Measurements from ENCODE around the gene AGO1. TPM values are rescaled to one million over a fixed set of nuclear protein-coding genes. Genes with fewer than 3 reads are reported as not detected.

The AGO1 gene
- 10 to 100 TPM; 24.3 to 29.7 TPM for total RNA-seq
- polyA plus RNA-seq (ENCODE audit: insufficient read length in 6 of 6) = 10 to 100 TPM; 20.8 to 24.2 (median 21.8) TPM
- long read RNA-seq, donor 1, full-length matches to known transcripts = 3 of 3 reads
- long read RNA-seq, donor 1, partial matches to known transcripts = 0 of 3 reads
- long read RNA-seq, donor 1, other reads (novel, unspliced or antisense) = 0 of 3 reads
- long read RNA-seq, donor 2, partial matches to known transcripts = 14 of 14 reads
- long read RNA-seq, donor 2, other reads (novel, unspliced or antisense) = 0 of 14 reads
- long read RNA-seq, donor 3, full-length matches to known transcripts = 2 of 2 reads
- long read RNA-seq, donor 3, partial matches to known transcripts = 0 of 2 reads
- long read RNA-seq, donor 3, other reads (novel, unspliced or antisense) = 0 of 2 reads
- long read RNA-seq, donor 4, partial matches to known transcripts = 0 of 1 reads
- long read RNA-seq, donor 4, other reads (novel, unspliced or antisense) = 1 of 1 reads
- long read RNA-seq, donor 5 = 0 reads
- long read RNA-seq, donor 6, full-length matches to known transcripts = 2 of 2 reads
- long read RNA-seq, donor 6, partial matches to known transcripts = 0 of 2 reads
- long read RNA-seq, donor 6, other reads (novel, unspliced or antisense) = 0 of 2 reads
- long read RNA-seq, donor 7, full-length matches to known transcripts = 1 of 1 reads
- long read RNA-seq, donor 7, partial matches to known transcripts = 0 of 1 reads
- long read RNA-seq, donor 7, other reads (novel, unspliced or antisense) = 0 of 1 reads
- long read RNA-seq, donor 8, partial matches to known transcripts = 5 of 5 reads
- long read RNA-seq, donor 8, other reads (novel, unspliced or antisense) = 0 of 5 reads
- long read RNA-seq, donor 9 = 0 reads
- long read RNA-seq, donor 10, partial matches to known transcripts = 0 of 1 reads
- long read RNA-seq, donor 10, other reads (novel, unspliced or antisense) = 1 of 1 reads
- long read RNA-seq, donor 11 = 0 reads
- long read RNA-seq, donor 12, full-length matches to known transcripts = 1 of 7 reads
- long read RNA-seq, donor 12, partial matches to known transcripts = 6 of 7 reads
- long read RNA-seq, donor 12, other reads (novel, unspliced or antisense) = 0 of 7 reads

DNA sequence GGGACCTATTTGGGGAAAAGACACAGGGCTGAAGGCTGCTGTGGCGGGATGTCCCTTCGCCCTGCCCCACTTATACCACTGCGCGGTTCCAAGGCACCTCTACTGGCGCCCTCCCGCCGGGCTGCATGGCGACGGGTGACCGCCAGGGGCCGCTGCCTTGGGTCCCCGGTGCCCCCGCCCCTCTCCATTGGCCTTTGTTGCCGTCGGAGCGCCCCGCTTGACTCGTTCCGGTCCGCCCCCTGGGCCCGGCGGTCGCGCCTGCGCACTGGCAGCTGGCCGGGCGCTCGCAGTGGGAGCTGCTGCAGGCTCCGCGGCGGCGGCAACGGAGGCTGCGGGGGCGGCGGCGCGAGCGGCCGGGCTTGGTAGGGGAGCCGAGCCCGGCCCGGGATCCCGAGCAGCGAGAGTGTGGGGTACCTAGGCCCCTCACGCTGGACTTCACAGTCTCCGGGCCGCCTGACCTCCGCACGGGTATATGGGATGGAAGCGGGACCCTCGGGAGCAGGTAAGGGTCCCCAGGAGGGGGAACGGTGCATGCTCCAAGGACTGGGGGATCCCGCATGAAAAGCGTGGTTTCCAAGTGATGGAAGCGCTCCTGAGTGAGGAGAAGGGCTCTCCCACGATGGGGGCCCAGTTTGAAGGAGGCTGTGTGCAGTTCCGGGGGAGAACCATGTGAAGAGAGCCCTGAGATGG, at the start of gene AGO1:
Gene AGO1 (plus strand): TSS at position 265 of the 690 bp plus-strand sequence. CDS start 213 bp downstream, at position 478.
- intact Hi-C loops (cut with DNase I) = no loop called here
- H3K4me3 ChIP-seq = peak within 1 kb of the TSS; percentile 80 to 98
- no peaks in the 10 kb centered on the region for H3K27me3 ChIP-seq
- TF ChIP-seq, protein P1, sequence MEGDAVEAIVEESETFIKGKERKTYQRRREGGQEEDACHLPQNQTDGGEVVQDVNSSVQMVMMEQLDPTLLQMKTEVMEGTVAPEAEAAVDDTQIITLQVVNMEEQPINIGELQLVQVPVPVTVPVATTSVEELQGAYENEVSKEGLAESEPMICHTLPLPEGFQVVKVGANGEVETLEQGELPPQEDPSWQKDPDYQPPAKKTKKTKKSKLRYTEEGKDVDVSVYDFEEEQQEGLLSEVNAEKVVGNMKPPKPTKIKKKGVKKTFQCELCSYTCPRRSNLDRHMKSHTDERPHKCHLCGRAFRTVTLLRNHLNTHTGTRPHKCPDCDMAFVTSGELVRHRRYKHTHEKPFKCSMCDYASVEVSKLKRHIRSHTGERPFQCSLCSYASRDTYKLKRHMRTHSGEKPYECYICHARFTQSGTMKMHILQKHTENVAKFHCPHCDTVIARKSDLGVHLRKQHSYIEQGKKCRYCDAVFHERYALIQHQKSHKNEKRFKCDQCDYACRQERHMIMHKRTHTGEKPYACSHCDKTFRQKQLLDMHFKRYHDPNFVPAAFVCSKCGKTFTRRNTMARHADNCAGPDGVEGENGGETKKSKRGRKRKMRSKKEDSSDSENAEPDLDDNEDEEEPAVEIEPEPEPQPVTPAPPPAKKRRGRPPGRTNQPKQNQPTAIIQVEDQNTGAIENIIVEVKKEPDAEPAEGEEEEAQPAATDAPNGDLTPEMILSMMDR (IDR thresholded peaks at IDR 0.05) = peak; percentile 97 to 99
- peak; percentile 87 to 99 (median 96) for DNase-seq
- H3K9me3 ChIP-seq = no peaks in the 10 kb centered on the region
- peak; percentile 98 for ATAC-seq
- H3K4me1 ChIP-seq = peaks cover 0 to 51% of the 10 kb centered on the region in 2 donors
- no peaks in the 10 kb centered on the region for H3K36me3 ChIP-seq
- peak within 1 kb of the TSS; percentile 37 to 76 for H3K27ac ChIP-seq

DNA sequence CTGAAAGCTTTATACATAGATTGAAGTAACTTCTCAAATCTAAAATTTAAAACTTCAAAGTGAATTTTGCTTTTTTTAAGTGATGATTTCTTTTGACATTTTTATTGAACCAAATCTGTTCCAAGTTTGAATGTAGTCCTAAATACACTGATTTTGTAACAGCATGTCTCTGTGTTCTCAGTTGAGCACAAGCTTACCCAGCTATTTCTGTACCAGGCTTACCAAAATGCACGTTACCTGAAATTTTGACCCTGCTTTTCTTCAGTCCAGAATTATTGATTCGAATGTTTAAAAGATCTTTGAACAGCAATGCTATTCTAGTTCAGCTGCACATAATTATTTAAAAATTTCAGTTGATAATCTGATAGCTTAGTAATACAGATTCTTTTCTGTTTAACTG, 49.6 kb upstream of the AGO1 start:
- TF ChIP-seq, protein P1 (IDR thresholded peaks at IDR 0.05) = no peak
- DNase-seq (no peak), ATAC-seq (no peak)
- H3K4me1 ChIP-seq = peaks cover 0 to 6% of the 10 kb centered on the region in 2 donors
- no peaks in the 10 kb centered on the region for H3K9me3 ChIP-seq
- H3K27ac ChIP-seq = no peak overlapping the region
- no peaks in the 10 kb centered on the region for H3K27me3 ChIP-seq
- peaks cover 8 to 95% of the 10 kb centered on the region in 2 donors for H3K36me3 ChIP-seq
- intact Hi-C loops (cut with DNase I) = no loop called here
- no peak overlapping the region for H3K4me3 ChIP-seq

DNA sequence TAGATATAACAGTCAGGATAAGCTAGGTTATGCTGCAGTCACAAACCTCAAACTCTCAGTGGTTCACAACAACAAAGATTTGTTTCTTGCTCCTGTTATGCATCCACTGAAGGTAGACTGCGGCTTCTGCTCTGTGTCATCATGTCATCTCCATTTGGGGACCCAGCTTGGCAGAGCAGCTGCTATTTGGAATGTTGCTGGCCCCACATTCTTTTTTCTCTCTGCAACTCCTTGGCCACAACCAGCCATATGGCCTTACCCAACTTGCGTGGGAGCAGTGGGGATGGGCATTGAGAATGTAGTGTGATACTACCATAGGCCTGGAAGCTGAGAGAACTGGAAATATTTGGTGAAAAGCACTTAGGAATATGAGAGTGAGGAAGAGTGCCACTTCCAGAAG, 48.8 kb upstream of the AGO1 start:
- TF ChIP-seq, protein P1 (IDR thresholded peaks at IDR 0.05) = no peak
- H3K4me3 ChIP-seq = no peak overlapping the region
- no peaks in the 10 kb centered on the region for H3K9me3 ChIP-seq
- H3K36me3 ChIP-seq = peaks cover 8 to 94% of the 10 kb centered on the region in 2 donors
- no peak for ATAC-seq
- DNase-seq = no peak
- no peak overlapping the region for H3K27ac ChIP-seq
- intact Hi-C loops (cut with DNase I) = no loop called here
- no peaks in the 10 kb centered on the region for H3K27me3 ChIP-seq
- peaks cover 0 to 11% of the 10 kb centered on the region in 2 donors for H3K4me1 ChIP-seq

DNA sequence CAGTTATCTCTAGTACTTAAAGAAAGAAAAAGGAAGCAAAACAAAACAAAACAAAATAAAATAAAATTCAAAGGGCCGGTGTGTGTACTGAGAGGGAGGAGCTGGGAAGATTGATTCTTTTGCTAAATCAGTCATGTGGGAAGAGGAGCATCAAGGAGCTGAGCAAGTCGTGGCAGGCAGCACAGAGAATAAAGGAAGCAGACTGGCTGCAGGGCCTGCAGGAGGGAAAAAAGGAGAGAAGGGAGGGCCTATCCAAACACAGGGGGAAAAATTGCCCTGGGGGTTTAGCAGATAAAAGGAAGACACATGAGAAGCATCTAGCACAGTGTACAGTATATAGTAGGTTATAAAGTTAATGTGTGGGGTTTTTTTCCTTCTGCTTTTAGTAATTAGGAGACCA, 47.6 kb upstream of the AGO1 start:
- peaks cover 8 to 95% of the 10 kb centered on the region in 2 donors for H3K36me3 ChIP-seq
- no peaks in the 10 kb centered on the region for H3K27me3 ChIP-seq
- intact Hi-C loops (cut with DNase I) = no loop called here
- no peak for ATAC-seq
- H3K9me3 ChIP-seq = no peaks in the 10 kb centered on the region
- DNase-seq = no peak
- H3K4me3 ChIP-seq = no peak overlapping the region
- peaks cover 0 to 12% of the 10 kb centered on the region in 2 donors for H3K4me1 ChIP-seq
- TF ChIP-seq, protein P1 (IDR thresholded peaks at IDR 0.05) = no peak
- H3K27ac ChIP-seq = no peak overlapping the region

Measured in left lung (tissue), 14 donors.